ENCODE measurements around the gene TNK2. TPM values are rescaled to one million over a fixed set of nuclear protein-coding genes. Genes with fewer than 3 reads are reported as not detected.
A peak's percentile ranks its signal among the peaks of the same experiment; 100 is the strongest.
"Not testable (repeated sequence)": the region's sequence is repeated elsewhere in the genome, so short reads cannot be mapped to it uniquely, and the experiment has no call there.

The TNK2 gene
- total RNA-seq, 1 experiment from 2014 or later: 72.3 TPM

DNA sequence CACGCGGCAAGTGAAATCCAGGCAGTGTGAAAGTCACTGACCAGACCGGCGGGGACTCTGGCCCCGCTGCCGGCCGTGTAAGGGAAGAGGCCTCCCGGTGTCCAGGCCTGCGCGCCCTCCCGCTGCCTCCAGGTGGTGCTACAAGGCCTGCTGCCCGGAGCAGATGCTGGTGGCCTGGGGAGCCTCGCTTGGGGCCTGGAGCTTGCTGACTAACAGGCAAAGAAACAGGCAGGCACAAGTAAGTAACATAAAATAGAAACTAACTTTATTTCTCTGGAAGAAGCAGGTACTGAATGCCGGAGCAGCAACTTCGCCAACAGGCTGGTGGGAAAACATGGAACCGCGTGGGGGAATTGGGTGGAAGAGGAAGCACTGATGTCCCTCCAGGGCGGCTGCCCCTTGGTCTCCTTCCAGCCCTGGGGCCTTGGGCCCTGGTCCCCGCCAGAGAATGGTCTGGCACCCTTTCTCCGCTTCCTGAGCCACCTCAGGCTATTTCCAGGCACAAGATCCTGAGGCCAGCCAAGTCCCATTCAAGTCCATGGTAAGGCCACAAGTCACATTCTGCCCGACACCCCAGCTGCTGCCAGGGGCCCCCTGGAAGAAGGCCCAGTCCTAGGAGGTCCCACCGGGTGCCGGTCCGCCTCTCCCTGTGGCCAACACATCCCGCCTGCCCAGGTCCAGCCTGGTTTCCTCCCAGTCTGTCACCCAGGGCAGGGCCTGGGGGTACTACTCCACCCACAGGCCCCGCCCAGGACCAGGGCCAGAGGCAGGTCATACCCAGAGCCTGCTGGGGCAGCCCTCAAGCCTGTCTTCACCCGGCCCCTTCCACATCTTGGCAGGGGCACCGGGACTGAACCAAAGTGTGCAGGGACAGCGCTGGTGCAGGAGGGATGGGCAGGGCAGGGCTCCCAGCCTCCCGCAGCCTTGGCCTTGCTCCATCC lies 45.0 kb downstream of the TNK2 start:
- Histone ChIP-seq H3K9me3 (ENCODE audit: control insufficient read depth, insufficient read depth, low read depth, low read length) (no peaks in the 10 kb centered on the region), H3K27ac (ENCODE audit: low read length) (no peak overlapping the region), H3K36me3 (ENCODE audit: control insufficient read depth, insufficient read depth, low read length) (no peaks in the 10 kb centered on the region), H3K4me1 (ENCODE audit: control insufficient read depth, insufficient read depth, low read length) (peaks cover 10% of the 10 kb centered on the region; the same call in 1 of the 2 replicates), H3K4me3 (ENCODE audit: low read depth in 2 of 2, low read length in 2 of 2) (no peak overlapping the region), H3K27me3 (ENCODE audit: control insufficient read depth, insufficient read depth, low read length) (no peaks in the 10 kb centered on the region)
- TF ChIP-seq, protein P1, sequence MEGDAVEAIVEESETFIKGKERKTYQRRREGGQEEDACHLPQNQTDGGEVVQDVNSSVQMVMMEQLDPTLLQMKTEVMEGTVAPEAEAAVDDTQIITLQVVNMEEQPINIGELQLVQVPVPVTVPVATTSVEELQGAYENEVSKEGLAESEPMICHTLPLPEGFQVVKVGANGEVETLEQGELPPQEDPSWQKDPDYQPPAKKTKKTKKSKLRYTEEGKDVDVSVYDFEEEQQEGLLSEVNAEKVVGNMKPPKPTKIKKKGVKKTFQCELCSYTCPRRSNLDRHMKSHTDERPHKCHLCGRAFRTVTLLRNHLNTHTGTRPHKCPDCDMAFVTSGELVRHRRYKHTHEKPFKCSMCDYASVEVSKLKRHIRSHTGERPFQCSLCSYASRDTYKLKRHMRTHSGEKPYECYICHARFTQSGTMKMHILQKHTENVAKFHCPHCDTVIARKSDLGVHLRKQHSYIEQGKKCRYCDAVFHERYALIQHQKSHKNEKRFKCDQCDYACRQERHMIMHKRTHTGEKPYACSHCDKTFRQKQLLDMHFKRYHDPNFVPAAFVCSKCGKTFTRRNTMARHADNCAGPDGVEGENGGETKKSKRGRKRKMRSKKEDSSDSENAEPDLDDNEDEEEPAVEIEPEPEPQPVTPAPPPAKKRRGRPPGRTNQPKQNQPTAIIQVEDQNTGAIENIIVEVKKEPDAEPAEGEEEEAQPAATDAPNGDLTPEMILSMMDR (IDR thresholded peaks at IDR 0.05): peak; percentile 99
- TF ChIP-seq TCF7L2 (IDR thresholded peaks at IDR 0.05; ENCODE audit: low read depth, low read length): no peak
- ATAC-seq (peak; percentile 96), DNase-seq (ENCODE audit: low read depth, low spot score) (peak; percentile 38)
- ChIA-PET POLR2A (no interaction called here), CTCF (interaction anchor here (0.9 to 1.4 kb wide), 3 partner anchors 9 to 45 kb away, joined by 3 to 14 read pairs (median 4); partner anchors contain the start of gene TNK2)
- intact Hi-C loops (cut with micrococcal nuclease; ENCODE audit: unreplicated experiment): loop anchor here (1.0 kb wide), 2 partner anchors 31 to 52 kb away; no protein-coding TSS in a partner anchor
- TSS peak; percentile 92 for BruUV-seq (replicated peaks)
- in situ Hi-C loops (cut with HindIII; ENCODE audit: low pct_unique_long_range_greater_than_20kb, low sequenced_read_pairs): no loop called here

DNA sequence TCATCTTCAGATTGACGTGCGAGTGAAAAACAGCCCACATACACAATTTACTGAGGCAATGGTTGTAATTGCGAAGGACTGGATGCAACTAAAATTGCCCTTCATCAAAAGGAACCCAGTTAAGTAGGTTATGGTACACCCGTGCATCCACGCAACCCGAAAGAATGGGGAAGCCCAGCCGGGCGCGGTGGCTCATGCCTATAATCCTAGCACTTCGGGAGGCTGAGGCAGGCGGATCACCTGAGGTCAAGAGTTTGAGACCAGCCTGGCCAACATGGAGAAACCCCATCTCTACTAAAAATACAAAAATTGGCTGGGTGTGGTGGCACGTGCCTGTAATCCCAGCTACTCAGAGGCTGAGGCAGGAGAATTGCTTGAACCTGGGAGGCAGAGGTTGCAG lies 46.0 kb downstream of the TNK2 start:
- H3K4me3 ChIP-seq (ENCODE audit: low read depth in 2 of 2, low read length in 2 of 2); H3K27ac ChIP-seq (ENCODE audit: low read length); H3K9me3 ChIP-seq (ENCODE audit: control insufficient read depth, insufficient read depth, low read depth, low read length); H3K4me1 ChIP-seq (ENCODE audit: control insufficient read depth, insufficient read depth, low read length); in situ Hi-C loops (cut with HindIII; ENCODE audit: low pct_unique_long_range_greater_than_20kb, low sequenced_read_pairs); BruUV-seq (replicated peaks); intact Hi-C loops (cut with micrococcal nuclease; ENCODE audit: unreplicated experiment); POLR2A ChIA-PET; H3K27me3 ChIP-seq (ENCODE audit: control insufficient read depth, insufficient read depth, low read length); H3K36me3 ChIP-seq (ENCODE audit: control insufficient read depth, insufficient read depth, low read length); ATAC-seq; DNase-seq (ENCODE audit: low read depth, low spot score): not testable (repeated sequence)
- CTCF ChIA-PET: interaction anchor here (1.7 kb wide), 1 partner anchor 32 kb away, joined by 15 read pairs; no protein-coding TSS in a partner anchor

DNA sequence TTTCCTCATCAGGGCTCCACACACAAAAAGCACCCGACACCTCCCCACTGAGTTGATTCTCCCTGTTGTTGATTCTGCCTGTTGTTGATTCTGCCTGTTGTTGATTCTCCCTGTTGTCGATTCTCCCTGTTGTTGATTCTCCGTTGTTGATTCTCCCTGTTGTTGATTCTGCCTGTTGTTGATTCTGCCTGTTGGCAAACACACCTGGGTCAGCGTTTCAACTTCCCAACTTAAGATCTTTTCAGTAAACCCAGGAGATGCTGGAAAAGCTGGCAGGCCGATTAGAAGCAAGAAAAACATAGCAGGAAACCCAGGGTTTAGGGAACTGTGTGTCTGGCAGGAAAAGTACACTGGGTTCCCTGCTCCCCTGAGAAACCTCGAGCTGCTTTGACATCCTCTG lies 47.9 kb downstream of the TNK2 start:
- BruUV-seq (replicated peaks): no TSS peak
- no peak overlapping the region for H3K4me3 ChIP-seq (ENCODE audit: low read depth in 2 of 2, low read length in 2 of 2)
- no peak overlapping the region for H3K27ac ChIP-seq (ENCODE audit: low read length)
- no peak for TF ChIP-seq TCF7L2 (IDR thresholded peaks at IDR 0.05; ENCODE audit: low read depth, low read length)
- no peak for TF ChIP-seq SIN3A (IDR thresholded peaks at IDR 0.05; ENCODE audit: borderline replicate concordance, insufficient read depth, low read depth, low read length)
- TF ChIP-seq, protein P2, sequence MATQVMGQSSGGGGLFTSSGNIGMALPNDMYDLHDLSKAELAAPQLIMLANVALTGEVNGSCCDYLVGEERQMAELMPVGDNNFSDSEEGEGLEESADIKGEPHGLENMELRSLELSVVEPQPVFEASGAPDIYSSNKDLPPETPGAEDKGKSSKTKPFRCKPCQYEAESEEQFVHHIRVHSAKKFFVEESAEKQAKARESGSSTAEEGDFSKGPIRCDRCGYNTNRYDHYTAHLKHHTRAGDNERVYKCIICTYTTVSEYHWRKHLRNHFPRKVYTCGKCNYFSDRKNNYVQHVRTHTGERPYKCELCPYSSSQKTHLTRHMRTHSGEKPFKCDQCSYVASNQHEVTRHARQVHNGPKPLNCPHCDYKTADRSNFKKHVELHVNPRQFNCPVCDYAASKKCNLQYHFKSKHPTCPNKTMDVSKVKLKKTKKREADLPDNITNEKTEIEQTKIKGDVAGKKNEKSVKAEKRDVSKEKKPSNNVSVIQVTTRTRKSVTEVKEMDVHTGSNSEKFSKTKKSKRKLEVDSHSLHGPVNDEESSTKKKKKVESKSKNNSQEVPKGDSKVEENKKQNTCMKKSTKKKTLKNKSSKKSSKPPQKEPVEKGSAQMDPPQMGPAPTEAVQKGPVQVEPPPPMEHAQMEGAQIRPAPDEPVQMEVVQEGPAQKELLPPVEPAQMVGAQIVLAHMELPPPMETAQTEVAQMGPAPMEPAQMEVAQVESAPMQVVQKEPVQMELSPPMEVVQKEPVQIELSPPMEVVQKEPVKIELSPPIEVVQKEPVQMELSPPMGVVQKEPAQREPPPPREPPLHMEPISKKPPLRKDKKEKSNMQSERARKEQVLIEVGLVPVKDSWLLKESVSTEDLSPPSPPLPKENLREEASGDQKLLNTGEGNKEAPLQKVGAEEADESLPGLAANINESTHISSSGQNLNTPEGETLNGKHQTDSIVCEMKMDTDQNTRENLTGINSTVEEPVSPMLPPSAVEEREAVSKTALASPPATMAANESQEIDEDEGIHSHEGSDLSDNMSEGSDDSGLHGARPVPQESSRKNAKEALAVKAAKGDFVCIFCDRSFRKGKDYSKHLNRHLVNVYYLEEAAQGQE (IDR thresholded peaks at IDR 0.05; ENCODE audit: insufficient read depth in 1 of 2, low read depth in 2 of 2, low read length in 1 of 2): no peak
- no peak for TF ChIP-seq POLR2AphosphoS5 (IDR thresholded peaks at IDR 0.05; ENCODE audit: low read depth, low read length)
- TF ChIP-seq, protein P1 (IDR thresholded peaks at IDR 0.05): no peak
- H3K27me3 ChIP-seq (ENCODE audit: control insufficient read depth, insufficient read depth, low read length): no peaks in the 10 kb centered on the region
- in situ Hi-C loops (cut with HindIII; ENCODE audit: low pct_unique_long_range_greater_than_20kb, low sequenced_read_pairs): no loop called here
- ChIA-PET CTCF (interaction anchor here (0.6 to 1.7 kb wide), 3 partner anchors 10 to 64 kb away, joined by 8 to 15 read pairs (median 10); no protein-coding TSS in a partner anchor), POLR2A (no interaction called here)
- ATAC-seq (no peak), DNase-seq (ENCODE audit: low read depth, low spot score) (no peak)
- H3K9me3 ChIP-seq (ENCODE audit: control insufficient read depth, insufficient read depth, low read depth, low read length): no peaks in the 10 kb centered on the region
- H3K36me3 ChIP-seq (ENCODE audit: control insufficient read depth, insufficient read depth, low read length): no peaks in the 10 kb centered on the region
- intact Hi-C loops (cut with micrococcal nuclease; ENCODE audit: unreplicated experiment): no loop called here
- H3K4me1 ChIP-seq (ENCODE audit: control insufficient read depth, insufficient read depth, low read length): peaks cover 10% of the 10 kb centered on the region; the same call in 1 of the 2 replicates

Measured in Panc1 (cell line).